PFSK-1 (cell line): Measurements from ENCODE around the gene SPRTN.

Experiments
- POLR2AphosphoS5 ChIP-seq: IDR thresholded peaks from 2 replicates; pipeline ENCODE4 v1.6.1; 2012; ENCODE audit warnings: low read depth, mild to moderate bottlenecking, control low read depth, low read length, moderate library complexity
- SIN3A ChIP-seq: IDR thresholded peaks from 2 replicates; pipeline ENCODE4 v1.6.1; 2012; ENCODE audit warnings: mild to moderate bottlenecking, low read length, moderate library complexity, borderline replicate concordance; ENCODE audit not compliant: insufficient read depth
- TF ChIP-seq, protein P1 (sequence below), 2 experiments: IDR thresholded peaks; 2 replicates each; pipeline versions ENCODE4 v1.6.1 to v1.8.0; 2011 to 2012; ENCODE audit warnings: low read depth in 2 of 2, low read length in 2 of 2, control low read depth in 1 of 2, inconsistent platforms in 1 of 2, mild to moderate bottlenecking in 1 of 2, moderate library complexity in 1 of 2; ENCODE audit not compliant: insufficient read depth in 1 of 2

DNA sequence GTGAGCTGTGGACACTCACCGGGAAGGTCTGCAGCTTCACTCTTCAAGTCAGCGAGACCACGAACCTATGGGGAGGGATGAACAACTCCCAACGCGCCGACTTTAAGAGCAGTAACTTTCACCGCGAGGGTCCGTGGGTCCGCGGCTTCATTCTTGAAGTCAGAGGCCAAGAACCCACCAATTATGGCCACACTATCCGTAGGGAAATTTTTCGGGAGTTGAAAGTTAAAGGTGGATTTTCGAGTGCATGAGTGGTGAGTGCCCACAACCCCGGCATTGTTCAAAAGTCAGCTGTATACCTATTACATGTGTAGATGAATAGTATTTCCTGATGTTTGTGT, 20.1 kb upstream of the SPRTN start:
- TF ChIP-seq POLR2AphosphoS5 (no peak), SIN3A (no peak)
- TF ChIP-seq, protein P1, sequence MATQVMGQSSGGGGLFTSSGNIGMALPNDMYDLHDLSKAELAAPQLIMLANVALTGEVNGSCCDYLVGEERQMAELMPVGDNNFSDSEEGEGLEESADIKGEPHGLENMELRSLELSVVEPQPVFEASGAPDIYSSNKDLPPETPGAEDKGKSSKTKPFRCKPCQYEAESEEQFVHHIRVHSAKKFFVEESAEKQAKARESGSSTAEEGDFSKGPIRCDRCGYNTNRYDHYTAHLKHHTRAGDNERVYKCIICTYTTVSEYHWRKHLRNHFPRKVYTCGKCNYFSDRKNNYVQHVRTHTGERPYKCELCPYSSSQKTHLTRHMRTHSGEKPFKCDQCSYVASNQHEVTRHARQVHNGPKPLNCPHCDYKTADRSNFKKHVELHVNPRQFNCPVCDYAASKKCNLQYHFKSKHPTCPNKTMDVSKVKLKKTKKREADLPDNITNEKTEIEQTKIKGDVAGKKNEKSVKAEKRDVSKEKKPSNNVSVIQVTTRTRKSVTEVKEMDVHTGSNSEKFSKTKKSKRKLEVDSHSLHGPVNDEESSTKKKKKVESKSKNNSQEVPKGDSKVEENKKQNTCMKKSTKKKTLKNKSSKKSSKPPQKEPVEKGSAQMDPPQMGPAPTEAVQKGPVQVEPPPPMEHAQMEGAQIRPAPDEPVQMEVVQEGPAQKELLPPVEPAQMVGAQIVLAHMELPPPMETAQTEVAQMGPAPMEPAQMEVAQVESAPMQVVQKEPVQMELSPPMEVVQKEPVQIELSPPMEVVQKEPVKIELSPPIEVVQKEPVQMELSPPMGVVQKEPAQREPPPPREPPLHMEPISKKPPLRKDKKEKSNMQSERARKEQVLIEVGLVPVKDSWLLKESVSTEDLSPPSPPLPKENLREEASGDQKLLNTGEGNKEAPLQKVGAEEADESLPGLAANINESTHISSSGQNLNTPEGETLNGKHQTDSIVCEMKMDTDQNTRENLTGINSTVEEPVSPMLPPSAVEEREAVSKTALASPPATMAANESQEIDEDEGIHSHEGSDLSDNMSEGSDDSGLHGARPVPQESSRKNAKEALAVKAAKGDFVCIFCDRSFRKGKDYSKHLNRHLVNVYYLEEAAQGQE (IDR thresholded peaks at IDR 0.05; ENCODE audit: insufficient read depth in 1 of 2, low read depth in 2 of 2, low read length in 2 of 2), result no peak
